ENCODE measurements around the gene MKRN2.

MKRN2 gene

GRCh38 chr3:12556314-12556689 is 585 bp upstream of the MKRN2 start:
- no peak for DNase-seq (ENCODE audit: low spot score)

- DNase-seq (ENCODE audit: low spot score) = peak; percentile 18
These were observed 700 bp downstream of the MKRN2 start for GRCh38 chr3:12557473-12558100.

DNA sequence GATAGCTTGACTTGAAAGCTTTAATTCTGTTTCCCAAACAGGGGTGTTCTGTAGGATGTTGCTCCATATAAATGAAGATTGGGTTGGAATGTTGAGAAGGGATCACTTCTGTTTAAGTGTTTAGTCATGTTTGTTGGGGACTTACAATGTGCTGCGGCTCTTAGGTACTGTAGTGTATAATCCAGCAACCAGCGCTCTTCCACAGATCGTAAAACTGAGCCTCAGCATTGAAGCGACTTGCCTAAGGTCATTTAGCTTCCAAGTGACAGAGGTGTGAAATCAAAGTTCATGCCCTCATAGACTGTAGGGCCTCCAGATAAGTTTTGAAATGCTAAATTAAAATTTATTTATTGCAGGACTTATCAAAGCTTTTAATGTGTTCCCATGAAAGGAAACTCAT is 1.8 kb downstream of the MKRN2 start:
- DNase-seq (ENCODE audit: low spot score) = no peak

- no peak for DNase-seq (ENCODE audit: low spot score)
These were observed 2.6 kb downstream of the MKRN2 start for GRCh38 chr3:12559520-12559919.

GRCh38 chr3:12560505-12561190 is 3.8 kb downstream of the MKRN2 start:
- no peak for DNase-seq (ENCODE audit: low spot score)

DNA sequence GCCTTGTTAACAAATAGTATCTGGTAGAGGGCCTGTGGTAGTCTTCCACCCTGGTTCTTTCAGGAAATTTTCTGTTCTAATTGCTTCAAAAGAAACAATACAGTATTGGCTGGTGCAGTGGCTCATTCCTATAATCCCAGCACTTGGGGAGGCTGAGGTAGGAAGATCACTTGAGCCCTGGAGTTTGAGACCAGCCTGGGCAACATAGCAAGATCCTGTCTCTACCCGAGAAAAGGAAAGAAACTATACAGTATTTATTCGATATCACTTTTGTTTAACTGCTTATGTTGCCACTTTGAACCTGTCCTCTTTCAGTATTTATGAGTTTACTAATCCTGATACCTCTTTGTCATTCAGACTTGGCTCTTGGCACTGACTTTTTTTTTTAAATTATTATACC is 4.5 kb downstream of the MKRN2 start:
- DNase-seq (ENCODE audit: low spot score) = no peak

- no peak for DNase-seq (ENCODE audit: low spot score)
These were observed 5.6 kb downstream of the MKRN2 start for GRCh38 chr3:12562451-12562850.

- no peak for DNase-seq (ENCODE audit: low spot score)
These were observed 10.1 kb downstream of the MKRN2 start for GRCh38 chr3:12566976-12567375.

GRCh38 chr3:12568747-12569146 is 11.9 kb downstream of the MKRN2 start:
- no peak for DNase-seq (ENCODE audit: low spot score)

GRCh38 chr3:12569836-12570235 is 12.9 kb downstream of the MKRN2 start:
- DNase-seq (ENCODE audit: low spot score) = no peak

GRCh38 chr3:12571986-12572385 is 15.1 kb downstream of the MKRN2 start:
- no peak for DNase-seq (ENCODE audit: low spot score)

DNA sequence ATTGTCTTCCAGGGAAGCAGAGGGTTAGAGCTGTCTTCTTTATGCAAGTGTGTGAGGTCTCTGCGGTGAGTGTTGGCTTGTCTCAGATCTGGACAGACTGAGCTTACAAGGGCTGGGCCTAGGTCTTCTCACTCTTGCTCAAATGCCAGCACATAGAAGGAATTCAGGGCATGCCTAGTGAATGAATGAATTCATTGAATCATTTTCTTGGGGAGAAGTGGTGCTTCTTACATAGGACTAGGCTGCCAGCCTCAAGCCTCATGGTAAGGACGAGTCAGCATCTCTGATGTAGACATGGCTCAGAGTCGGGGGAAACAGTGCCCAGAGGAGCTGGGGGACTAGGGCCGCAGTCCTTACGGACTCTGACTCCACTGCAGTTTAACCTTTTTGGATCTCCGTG is 17.2 kb downstream of the MKRN2 start:
- no peak for DNase-seq (ENCODE audit: low spot score)

GRCh38 chr3:12574661-12575060 is 17.8 kb downstream of the MKRN2 start:
- no peak for DNase-seq (ENCODE audit: low spot score)

DNA sequence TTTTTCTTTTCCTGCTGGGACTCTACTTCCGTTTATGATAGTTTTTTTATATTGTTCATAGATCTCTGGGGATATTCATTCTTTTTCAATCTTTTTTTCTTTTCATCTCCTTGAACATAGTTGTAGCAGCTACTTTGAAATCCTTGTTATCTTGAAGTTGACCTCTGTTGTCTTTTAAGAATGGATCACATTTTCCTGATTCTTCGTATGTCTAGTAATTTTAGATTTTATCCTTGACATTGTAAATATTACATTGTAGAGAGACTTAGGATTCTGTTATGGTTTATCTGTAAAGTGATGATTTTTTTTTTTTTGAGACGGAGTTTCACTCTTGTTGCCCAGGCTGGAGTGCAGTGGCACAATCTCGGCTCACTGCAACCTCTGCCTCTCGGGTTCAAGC is 20.5 kb downstream of the MKRN2 start:
- DNase-seq (ENCODE audit: low spot score) = no peak

DNA sequence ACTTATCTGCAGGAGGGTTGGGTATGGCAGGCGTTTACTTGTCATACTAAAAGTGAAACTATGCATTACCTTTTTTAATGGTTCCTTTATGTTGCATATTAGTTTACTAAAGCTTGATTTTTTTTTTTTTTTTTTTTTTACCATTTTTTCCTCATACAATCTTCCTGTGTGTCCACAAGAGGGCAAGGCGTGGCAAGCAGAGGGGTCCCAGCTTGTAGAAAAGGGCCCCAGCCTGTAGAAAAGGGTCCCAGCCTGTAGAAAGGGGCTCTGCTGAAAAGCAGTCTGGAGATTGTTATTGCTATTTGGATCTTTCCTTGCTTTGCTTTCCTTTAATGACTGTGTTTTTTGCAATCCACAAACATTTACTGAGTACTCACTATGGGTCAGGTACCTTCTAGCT is 21.9 kb downstream of the MKRN2 start:
- no peak for DNase-seq (ENCODE audit: low spot score)

DNA sequence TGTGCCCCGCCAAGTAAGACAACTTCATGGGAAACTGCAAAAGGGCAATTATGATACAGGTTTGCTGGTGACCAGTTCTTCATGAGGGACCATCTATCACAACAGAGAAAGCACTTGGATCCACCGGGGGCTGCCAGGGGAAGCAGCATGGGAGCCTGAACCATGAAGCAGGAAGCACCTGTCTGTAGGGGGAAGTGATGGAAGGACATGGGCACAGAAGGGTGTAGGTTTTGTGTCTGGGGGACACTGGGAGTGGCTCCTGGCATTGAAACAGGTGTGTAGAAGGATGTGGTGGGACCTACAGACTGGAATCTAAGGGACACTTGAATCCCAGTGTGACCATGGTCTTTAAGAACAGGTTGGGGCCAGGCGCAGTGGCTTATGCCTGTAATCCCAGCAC is 22.6 kb downstream of the MKRN2 start:
- no peak for DNase-seq (ENCODE audit: low spot score)

DNA sequence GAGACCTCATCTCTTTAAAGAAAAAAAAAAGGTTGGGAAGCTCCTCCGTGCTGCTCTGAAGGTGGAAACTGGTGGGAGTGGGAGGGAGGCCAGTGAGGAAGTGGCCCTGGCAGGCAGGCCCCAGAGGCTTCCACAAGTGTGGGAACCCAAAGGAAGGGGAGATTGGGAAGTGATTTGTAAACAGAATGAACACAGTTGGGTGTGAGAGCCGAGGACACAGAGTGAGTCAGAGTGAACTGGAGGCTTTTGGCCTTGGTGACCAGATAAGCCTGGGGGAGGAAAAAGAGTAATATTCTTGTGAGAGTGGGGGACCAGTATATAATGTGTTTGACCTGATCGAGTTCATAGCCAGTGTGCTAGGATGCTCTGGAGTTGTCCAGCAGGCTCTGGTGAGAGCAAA is 23.0 kb downstream of the MKRN2 start:
- no peak for DNase-seq (ENCODE audit: low spot score)

DNA sequence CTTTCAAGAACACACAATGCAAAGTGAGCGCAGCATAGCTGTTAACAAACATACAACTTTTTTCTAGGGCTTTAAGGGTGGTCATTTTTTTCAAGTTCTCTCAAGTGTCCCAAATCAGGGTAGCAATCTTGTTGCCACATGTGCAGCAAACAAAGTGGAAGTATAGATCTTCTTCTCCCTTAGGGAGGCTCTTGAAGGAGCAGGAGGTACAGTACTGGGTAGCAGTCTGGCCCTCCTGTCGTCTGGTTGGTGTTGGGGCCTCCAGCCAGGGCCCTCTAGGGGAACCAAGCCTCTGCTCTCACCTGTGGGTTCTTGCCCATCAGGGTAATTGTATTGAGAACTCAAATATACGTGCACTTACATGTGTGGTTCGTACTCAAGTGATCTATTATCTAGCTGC is 25.8 kb downstream of the MKRN2 start:
- DNase-seq (ENCODE audit: low spot score) = no peak

DNA sequence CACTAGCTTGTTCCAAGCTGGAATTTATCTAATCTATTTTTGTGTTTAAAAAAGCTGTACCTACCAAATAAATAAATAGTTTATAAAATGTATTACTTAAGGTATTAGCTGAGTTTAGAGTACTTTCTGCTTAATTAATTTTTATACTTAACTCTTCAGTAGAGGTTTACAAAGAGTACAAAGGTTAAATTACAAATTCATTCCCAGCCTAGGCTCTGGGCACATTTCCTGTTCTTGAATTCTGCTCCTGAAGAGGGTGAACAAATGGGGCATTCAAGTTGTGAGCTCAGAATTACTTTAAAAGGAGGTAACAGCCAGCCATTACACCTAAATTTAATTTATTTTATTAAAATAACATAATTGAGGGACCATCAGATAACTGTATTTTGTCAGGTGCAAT is 26.4 kb downstream of the MKRN2 start:
- no peak for DNase-seq (ENCODE audit: low spot score)

GRCh38 chr3:12584083-12584482 is 27.2 kb downstream of the MKRN2 start:
- no peak for DNase-seq (ENCODE audit: low spot score)

- DNase-seq (ENCODE audit: low spot score) = no peak
These were observed 28.3 kb downstream of the MKRN2 start for GRCh38 chr3:12585181-12585580.

DNA sequence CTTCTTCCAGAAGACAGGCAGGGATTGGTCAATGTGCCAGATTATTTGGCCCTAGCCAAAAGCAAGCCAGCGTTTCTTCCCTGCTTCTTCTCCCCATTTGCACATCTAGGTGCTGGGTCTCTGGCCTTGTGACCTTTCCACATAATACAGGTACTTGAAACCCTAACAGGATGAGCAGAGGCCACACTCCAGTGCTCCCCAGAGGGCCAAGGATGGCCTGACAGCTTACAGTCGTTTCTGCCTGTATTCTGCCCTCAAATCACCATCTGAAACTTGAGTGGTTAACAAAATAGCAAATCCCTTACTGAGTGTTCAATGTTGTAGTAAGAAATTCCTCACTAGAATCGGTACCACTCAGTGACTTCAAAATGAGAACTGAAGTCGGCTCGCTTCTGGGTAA is 29.1 kb downstream of the MKRN2 start:
- no peak for DNase-seq (ENCODE audit: low spot score)

- no peak for DNase-seq (ENCODE audit: low spot score)
These were observed 29.5 kb downstream of the MKRN2 start for GRCh38 chr3:12586403-12586802.

Measured in hematopoietic multipotent progenitor cell treated with erythropoietin and hydrocortisone succinate and interleukin-3 and kit ligand, for 15 days (in vitro differentiated cells).